ENCODE results near the gene SLC36A1.
"Not testable (repeated sequence)": the region's sequence is repeated elsewhere in the genome, so short reads cannot be mapped to it uniquely, and the experiment has no call there.

SLC36A1 gene

DNA sequence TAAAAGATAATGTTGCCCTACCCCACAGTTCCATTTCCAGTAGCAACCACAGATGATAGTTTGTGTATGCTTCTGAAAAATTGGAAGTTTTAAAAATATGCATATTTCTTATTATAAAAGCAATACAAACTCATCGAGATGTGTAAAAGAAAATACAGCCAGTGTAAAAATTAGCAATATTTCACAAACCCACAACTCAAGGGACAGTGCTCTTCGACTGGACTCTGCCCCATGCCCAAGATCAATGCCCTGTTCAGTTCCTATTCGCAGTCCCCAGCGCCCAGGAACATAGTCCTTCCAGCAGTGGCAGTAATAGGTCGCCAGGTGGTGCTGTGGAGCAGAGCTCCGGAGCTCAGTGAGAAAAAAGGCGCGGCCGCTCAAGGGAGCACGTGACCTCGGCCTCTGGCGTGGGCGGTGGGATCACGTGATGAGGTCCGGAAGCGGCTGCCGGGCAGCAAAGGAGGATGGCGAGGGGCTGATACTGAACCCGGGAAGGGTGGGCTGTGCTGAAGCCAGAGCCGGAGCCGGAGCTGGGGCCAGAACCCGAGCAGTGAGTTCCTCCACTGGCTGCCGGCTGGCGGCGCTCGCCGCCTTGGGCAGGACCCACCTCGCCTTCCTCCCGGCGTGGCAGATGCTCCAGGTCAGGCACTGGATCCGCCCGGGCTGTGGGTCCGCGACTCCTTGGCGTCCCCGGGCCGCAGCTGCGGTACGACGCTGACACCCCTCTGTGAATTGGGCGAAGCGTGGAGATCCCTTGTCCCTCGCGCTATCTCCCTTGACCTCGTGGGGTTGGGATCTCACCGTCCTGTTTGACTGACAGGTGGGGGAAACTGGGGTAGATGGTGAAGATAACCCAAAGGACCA lies at the start of gene SLC36A1:
Gene SLC36A1, plus strand, starts transcription at position 430 of the 864 bp plus-strand sequence. CDS start 11,190 bp downstream, outside the sequence.
- DNase-seq = peak; percentile 95

DNA sequence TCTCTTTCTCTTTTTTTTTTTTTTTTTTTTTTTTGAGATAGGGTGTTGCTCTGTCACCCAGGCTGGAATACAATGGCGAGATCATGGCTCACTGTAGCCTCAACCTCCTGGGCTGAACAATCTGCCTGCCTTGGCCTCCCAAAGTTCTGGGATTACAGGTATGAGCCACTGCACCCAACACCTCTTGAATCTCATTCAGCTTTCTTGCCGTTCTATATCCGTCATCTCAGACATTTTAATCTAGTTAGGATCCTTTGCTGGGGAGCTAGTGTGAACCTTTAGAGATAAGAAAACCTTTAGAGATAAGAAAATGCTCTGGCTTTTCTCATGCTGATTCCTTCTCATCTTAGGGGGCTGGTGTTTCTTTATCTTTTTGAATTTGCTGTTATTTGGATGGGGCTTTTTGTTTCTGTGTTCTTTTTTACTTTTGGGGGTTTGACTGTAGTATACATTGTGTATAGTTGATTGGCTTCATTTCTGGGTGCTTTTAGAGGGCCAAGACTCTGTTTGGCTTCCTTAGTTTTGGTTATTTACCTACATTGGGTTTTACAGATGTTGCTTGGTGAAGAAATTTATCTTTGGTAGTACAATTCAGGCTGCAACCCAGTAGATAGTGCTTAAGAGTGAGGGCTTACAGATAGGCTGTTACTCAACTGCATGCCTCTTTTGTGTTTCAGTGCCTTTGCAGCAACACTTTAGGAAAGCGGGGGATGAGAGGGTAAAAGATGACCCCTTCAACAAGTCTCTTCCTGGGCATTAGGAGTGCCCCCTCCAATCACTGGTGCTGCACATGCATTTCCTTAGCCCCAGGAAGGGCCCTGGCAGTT lies 41.9 kb upstream of the SLC36A1 start:
- DNase-seq = no peak

DNA sequence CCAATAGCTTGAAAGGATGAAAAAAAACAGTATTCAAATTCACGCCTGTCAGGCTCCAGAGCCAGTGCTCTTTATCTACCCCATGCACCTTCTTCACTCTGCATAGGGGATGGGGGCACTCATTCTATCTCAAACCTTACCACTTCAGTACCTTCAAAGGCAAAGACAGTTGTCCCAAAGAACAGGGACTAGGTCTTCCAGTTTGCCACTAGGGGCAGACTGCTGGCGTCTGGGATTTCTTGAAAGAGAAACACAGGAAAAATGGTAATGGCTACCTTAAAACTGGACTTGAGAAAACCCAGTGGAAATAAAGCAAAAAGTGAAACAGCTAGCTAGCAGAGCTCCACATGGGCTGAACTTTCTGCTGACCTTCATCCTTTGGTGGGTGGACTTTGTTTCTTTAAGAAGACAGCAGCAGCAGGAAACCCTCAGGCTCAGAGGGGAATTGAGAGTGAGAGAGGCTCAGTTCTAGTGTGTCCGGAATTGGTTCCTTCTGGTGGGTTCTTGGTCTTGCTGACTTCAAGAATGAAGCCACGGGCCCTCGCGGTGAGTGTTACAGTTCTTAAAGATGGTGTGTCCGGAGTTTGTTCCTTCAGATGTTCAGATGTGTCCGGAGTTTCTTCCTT lies 41.0 kb upstream of the SLC36A1 start:
- DNase-seq = no peak

DNA sequence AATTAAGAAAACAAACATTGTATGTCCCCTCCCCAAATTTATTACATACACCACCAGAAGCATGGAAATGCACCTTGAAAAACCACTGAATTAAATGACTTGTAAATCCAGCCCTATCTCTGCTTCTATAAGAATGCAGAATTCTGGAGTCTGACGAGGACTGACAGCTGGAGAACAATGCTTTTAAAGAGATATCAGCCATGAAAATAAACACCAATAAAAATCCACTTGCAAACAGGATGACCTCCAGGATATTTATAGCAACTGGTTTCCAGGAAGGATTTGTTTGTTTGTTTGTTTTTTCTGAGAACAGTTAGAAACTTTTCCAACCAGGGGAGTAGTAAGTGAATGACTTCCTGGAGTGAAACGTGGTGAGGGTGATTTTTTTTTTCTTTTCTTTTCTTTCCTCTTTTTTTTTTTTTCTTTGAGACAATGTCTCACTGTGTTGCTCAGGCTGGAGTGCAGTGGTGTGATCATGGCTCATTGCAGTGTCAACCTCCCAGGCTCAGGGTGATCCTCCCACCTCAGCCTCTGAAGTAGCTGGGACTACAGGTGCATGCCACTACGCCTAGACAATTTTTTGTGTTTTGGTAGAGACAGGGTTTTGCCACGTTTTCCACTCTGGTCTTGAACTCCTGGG lies 38.7 kb upstream of the SLC36A1 start:
- peak; percentile 21 for DNase-seq

DNA sequence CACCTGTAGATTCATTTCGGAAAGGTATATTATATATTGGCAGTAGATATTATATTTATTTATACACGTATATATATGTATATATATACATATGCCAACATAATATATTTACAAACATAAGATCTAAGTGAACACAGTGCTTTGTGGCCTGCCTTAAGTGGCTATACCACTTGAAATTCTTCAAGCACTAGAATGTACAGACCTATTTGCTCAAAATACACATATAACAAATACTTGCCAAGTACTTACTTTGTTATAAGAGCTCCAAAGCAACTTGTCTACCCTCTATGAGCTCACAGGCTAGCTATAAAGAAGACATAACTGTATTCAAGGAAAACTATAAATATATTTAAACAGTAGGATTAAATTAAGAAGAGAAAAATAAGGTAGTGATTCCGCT lies 33.6 kb upstream of the SLC36A1 start:
- peak; percentile 31 for DNase-seq

DNA sequence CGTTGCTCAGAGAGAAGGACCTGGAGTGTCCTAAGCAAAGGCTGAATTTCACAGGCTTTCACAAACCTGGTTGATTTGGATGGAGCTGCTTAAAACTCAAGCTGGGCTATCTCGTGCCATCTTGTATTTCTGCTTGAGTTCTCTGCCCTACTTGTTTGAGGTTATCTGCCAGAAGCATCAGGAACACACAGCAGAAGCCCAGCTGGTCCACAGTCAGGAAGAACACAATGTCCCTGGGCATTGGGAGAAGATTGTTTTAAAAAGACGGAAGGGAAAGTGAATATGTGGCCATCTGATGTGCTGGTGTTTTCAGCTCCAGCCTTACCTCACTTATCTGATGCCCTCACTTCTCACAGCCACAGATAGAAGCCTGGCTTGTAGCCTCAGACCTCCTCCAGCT lies 32.9 kb upstream of the SLC36A1 start:
- DNase-seq = no peak

DNA sequence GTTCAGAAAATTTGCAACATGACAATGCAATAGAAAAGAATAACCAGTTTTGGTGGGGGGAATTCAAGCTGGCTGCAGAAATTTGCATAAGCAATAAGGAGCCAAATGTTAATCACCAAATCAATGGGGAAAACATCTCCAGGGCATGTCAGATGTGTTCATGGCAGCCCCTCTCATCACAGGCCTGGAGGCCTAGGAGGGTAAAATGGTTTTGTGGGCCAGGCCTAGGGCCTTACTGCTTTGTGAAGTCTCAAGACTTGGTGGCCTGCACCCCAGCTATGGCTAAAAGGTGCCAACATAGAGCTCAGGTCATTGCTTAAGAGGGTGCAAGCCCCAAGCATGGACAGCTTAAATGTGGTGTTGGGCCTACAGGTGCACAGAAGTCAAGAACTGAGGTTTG lies 29.7 kb upstream of the SLC36A1 start:
- DNase-seq = no peak

DNA sequence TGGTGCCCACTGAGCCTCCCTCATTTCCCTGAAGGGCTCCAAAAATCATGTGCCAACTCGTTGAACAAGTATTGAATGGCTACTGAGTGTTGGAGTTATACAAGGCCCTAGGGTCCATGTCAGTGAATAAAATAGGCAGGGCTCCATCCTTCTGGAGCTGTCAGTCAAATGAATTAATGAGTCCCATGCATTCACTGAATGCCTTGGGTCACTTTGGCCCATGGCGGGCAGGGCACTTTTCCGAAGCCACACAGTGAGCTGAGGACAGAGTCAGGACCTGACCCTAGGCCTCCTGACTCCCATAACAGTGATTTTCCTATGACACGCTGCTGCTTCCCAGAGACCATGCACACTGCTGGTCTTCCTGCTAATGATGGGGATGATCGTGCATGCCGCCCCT lies 27.3 kb upstream of the SLC36A1 start:
- no peak for DNase-seq

DNA sequence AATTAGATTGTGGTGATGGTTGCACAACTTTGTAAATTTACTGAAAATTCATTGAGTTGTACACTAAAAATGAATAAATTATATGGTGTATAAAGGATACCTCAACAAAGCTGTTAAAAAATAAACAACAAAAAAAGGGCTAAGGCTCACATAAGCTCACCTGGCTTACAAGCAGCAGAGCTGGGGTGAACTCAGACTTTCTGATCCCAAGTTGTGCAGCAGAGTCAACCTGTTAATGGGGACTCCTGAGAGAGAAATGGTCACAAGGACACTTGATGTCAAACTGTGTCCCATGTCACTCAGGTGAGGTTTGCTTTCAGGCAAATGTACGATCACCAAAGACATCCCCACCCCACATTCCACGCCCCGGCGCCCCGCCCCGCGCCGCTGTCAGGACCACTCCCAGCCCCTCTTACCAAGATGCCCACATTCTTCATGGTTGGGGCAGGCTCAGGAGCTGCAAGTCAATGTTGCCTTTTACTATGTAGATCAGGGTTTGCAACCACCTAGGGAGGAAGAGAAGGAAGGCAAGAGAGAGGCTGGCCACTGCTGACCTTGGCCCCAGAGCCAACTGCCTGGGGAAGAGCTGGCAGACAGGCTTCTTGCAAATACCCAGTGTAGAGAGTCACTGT lies 22.4 kb upstream of the SLC36A1 start:
- no peak for DNase-seq

DNA sequence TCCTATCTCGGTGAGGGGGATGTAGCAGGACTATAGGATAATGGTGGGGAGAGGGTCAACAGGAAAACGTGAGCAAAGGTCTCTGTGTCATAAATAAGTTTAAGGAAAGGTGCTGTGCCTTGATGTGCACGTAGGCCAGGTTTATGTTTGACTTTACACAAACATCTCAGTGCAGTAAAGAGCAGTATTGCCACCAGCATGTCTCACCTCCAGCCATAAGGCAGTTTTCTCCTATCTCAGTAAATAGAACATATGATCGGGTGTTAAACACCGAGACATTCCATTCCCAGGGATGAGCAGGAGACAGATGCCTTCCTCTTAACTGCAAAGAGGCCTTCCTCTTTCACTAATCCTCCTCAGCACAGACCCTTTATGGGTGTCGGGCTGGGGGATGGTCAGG lies 21.1 kb upstream of the SLC36A1 start:
- DNase-seq = not testable (repeated sequence)

DNA sequence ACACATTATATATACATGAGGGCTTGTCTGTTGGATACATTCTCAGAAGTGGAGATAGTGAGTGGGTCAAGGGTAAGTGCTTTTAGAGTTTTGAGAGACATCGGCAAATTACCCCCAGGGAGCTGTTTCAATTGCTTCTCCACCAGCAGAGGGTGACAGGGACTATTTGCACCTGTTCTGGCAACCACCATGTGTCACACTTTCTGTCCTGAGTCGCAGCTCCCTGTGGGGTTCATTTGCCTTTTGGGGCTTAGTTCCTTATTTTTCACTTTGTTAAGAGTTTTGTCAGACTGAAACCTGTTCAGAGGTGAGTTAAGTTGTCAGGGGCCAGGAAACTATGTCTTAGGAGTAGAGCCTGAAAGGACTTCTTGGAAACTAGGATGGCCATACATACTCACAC lies 20.1 kb upstream of the SLC36A1 start:
- DNase-seq = no peak

DNA sequence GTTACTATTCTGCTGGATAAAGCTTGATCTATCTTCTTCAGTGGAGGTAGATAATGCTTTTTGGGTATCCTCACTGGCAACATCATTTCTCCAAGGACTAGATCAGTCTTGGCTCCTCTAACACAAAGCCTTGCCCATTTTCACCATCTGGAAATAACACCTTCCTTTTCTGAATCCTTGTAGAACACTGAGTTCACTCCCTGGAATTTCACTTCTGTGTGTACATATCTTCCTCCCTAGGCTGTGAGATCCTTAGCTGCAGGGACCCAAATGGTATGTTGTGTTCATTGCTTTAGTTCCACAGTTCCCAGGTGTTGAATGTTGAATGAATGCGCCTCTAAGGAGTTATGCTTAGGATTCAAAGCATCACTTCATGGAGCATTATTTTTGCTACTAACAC lies 16.7 kb upstream of the SLC36A1 start:
- DNase-seq = no peak

DNA sequence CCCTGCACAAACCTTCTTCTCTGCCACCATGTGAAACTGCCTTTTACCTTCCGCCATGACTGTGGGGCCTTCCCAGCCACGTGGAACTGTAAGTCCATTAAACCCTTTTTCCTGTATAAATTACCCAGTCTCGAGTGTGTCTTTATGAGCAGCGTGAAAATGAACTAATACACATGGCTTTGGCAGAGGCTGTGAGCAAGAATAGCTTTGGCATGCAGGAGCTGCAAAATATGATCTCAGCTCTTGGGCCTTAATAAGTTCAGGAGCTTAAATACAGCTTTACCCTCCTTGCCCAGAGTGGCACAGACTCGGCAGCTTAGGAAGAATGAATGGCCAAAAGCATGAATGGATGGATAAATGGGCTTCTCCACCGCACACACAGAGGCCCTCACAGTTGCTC lies 15.7 kb upstream of the SLC36A1 start:
- DNase-seq = no peak

DNA sequence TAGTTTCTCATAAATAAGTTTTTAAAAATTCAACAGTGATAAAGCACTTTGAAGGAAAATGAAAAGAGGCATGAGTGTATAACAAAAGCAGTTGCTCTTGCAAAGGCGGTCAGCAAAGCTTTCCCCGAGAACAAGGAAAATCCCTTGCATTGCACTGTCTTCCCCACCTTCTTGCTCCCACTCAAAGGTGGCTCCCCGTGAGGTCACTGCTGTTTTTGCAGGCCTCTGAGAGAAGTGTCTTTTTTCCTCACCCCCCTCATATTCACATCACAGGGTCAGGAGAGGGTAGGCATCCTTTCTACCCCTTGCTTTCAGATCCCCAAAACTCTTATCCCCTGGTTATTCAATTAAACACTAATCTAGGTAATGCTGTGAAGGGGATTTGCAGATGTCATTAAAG lies 15.2 kb upstream of the SLC36A1 start:
- DNase-seq = no peak

DNA sequence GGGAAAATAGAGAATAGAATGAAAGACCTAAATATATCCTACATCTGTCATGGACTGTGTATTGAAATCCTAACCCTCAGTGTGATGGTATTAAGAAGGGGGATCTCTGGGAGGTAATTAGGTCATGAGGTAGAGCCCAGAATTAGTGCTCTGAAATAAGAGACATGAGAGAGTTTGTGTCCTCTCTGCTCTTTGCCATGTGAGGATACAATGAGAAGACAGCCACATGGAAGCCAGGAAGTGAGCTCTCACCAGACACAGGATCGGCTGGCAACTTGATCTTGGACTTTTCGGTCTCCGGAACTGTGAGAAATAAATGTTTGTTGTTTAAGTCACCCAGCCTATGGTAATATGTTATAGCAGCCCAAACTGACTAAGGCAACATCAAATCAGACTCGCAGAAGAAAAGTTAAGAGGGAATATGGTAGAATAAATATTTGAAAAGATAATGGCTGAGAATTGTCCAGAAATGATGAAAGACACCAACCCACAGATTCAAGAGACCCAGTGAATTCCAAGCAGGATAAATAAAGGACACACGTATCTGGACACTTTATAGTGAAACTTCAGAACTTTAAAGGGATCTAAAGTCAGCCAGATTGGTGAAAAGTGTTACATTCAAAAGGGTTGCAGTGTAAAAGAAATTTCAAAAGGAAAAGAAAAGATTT lies 12.7 kb upstream of the SLC36A1 start:
- no peak for DNase-seq

DNA sequence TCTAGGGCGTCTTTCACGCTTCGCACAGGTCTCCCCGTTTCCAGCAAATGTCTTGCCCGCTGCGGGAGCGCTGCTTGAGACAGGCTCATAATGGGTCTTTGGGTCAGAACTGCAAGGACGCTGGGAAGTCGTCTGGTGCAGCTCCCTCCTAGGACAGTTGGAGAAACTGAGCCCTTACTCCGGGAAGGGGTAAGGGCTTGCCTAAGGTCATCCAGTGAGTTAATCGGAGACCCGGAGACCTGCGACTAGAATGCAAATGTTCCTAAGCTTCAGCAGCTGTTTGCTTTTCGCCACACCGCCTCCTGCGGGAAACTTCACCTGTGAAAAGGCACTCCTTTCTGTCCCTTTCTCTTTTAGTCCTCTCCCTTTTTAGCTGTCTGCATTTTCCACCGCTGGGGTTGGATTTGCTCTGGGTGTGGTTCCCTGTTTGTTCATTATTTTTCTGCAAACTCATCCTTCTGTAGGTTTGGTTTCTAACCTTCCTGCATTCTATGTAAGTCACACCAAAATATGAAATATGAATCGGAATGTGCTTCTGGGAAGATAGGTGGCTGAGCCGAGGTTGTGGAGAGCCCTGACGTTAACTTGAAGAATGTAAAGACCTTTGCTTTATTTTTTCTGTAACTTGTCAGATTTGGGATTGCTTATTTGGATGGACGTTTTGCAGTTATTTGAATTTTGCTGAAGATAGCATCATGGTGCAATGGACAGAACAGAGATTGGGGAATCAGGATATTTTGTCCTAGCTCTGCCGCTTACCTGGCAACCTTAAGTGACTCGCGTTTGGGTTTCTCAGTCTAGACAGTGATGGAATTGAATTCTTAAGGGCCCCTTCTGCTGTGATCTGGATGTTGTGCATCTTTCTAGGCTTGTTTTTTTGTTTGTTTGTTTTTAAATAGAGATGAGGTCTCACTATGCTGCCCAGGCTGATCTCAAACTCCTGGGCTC lies 909 bp downstream of the SLC36A1 start:
- peak; percentile 36 for DNase-seq

DNA sequence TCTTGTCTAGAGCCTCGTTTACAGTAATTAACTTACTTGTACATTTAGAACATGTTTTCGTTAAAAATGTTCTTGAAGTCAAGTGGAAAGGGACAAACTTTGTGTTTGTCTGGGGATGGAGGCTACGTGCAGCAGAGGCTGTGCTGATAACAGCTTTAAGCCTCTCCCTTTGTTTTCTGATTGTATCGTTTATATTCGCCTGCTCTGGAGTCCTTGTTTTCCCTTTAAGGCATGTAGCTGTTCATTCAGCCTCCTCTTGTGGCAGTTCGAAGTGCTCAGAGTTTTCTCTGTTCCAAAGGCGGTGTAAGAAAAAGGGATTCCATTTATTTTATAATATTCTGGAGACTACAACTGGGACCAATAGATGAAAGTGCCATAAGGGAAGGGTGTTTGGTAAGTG lies 1.9 kb downstream of the SLC36A1 start:
- DNase-seq = no peak

DNA sequence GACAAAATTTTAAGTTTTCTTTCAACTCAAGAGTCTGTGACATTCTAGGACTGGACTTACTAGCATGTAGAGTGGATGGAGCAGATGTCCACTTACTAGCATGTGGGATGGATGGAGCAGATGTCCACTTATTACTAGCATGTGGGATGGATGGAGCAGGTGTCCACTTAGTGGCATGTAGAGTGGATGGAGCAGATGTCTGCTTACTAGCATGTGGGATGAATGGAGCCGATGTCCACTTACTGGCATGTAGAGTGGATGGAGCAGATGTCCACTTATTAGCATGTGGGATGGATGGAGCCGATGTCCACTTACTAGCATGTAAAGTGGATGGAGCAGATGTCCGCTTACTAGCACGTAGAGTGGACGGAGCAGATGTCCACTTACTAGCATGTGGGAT lies 2.4 kb downstream of the SLC36A1 start:
- no peak for DNase-seq

DNA sequence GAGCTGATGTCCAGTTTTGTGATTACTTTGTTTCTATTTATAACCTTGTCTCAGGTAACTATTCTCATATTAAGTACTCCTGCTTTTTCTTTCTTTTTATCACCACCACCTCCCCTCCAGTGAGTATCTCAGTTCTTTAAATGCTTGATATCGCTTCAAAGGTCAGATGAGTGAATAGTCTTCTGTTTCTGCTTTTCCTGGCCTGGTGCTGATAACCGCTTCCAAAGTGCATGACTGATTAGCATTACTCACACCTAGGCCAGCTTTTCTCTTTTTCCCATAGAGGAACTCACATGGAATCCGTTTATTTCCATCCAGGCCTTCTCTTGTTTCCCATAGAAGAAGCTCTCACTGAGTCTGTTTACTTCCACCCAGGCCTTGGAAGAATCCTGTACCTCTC lies 3.2 kb downstream of the SLC36A1 start:
- no peak for DNase-seq

DNA sequence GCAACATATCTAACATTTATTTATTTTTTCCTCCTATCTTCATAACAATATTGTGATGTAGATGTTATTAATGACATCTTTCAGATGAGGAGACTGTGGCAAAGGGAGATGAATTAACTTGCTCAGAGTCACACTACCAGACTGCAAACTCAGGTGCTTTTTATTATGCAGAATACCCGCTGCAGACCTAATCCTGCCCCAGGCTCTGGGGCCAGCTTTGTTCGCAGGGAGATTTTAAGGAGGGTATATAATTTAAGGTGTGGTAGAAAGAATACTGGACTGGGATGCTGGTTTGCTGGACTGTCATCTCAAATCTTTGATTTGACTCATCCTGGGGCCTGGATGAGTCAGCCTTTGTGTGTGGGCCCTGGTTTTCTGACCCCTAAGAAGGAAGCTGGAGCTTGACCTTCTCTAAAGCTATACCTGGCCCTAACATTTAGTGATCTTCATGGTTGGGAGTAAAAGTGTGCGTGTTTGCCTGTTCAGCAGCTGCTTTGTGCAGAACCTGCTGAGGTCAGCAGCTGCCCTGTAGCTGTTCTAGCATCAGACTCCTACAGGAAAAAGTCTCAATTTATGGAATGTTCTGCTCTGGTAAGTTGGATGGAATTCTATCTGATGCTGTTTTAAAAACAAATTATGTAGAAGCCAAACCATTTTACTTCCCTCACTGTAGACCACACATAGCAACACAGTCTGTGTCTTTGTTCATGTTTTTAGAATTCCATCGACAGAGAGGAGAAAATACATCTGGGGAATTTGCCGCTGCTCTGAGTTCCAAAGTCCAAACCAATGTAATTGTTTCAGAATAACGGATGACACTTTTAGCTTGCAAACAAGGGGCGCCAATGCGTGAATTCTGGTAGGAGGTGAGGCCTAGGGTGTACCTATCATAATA lies 4.5 kb downstream of the SLC36A1 start:
- no peak for DNase-seq
